GM12878 (cell line): Measurements from ENCODE around the gene EIF4EBP2. TPM values are rescaled to one million over a fixed set of nuclear protein-coding genes. Genes with fewer than 3 reads are reported as not detected.

Source experiments
- ATAC-seq: fragments of 200-7000 bp; cut with Tn5 transposase; 3 replicates; pipeline ENCODE4 v1.9.1; 2020; ENCODE audit warnings: mild to moderate bottlenecking, moderate library complexity
- BruUV-seq: library from RNA; stranded (reverse); fragments of 400-500 nt; replicated peaks from 2 replicates; lab custom pipeline; 2021; lab: Mats Ljungman, UMichigan
- CTCF ChIA-PET: fragments of 300-600 bp; sonication (Branson Sonifier 250); formaldehyde crosslinking; extraction: SDS; loops from one replicate; lab custom pipeline; 2021; ENCODE audit warnings: inconsistent platforms; lab: Yijun Ruan, JAX
- POLR2A ChIA-PET: fragments of 350-600 bp; formaldehyde crosslinking; extraction: SDS; loops from one replicate; lab custom pipeline; 2021; ENCODE audit warnings: inconsistent platforms; lab: Charles Lee
- RAD21 ChIA-PET: fragments of 300-600 bp; sonication (Branson Sonifier 250); formaldehyde crosslinking; loops from one replicate; lab custom pipeline; 2023; ENCODE audit warnings: antibody characterized with exemption; ENCODE audit not compliant: unreplicated experiment; lab: Charles Lee
- SMC1A ChIA-PET: fragments of 300-600 bp; sonication (Branson Sonifier 250); formaldehyde crosslinking; loops from one replicate; lab custom pipeline; 2023; ENCODE audit not compliant: unreplicated experiment, uncharacterized antibody; lab: Charles Lee
- DNase-seq: peaks from one replicate; pipeline ENCODE4 v3.0.0-alpha.2; 2011; ENCODE audit warnings: low read depth, low spot score
- FAIRE-seq: peaks from 3 replicates; lab custom pipeline; 2011; peaks lifted over from hg19 to GRCh38; lab: Jason Lieb, UNC
- H2AFZ ChIP-seq: 2 replicates; pipeline ENCODE4 v1.6.0; 2011; ENCODE audit warnings: low read depth, low read length, control low read depth; ENCODE audit not compliant: control insufficient read depth
- H3K27ac ChIP-seq: 2 replicates; pipeline ENCODE4 v1.5.1; 2011; ENCODE audit warnings: control low read depth; ENCODE audit not compliant: control insufficient read depth, insufficient read depth
- H3K27me3 ChIP-seq, 2 experiments: replicated peaks in 1 of 2; 2 replicates each; pipeline versions ENCODE4 v1.6.0 to v1.6.1; 2011; ENCODE audit warnings: low read length in 1 of 2; ENCODE audit not compliant: control insufficient read depth in 2 of 2, insufficient read depth in 2 of 2
- H3K36me3 ChIP-seq, 2 experiments: 2 replicates each; pipeline ENCODE4 v1.5.1; 2011; ENCODE audit warnings: low read length in 1 of 2; ENCODE audit not compliant: control insufficient read depth in 2 of 2, insufficient read depth in 2 of 2
- H3K4me1 ChIP-seq: 2 replicates; pipeline ENCODE4 v1.6.1; 2011; ENCODE audit warnings: mild to moderate bottlenecking, low read length, moderate library complexity, mixed read lengths; ENCODE audit not compliant: control insufficient read depth, insufficient read depth
- H3K4me2 ChIP-seq: 2 replicates; pipeline ENCODE4 v1.6.0; 2011; ENCODE audit warnings: control low read depth; ENCODE audit not compliant: control insufficient read depth, insufficient read depth
- H3K4me3 ChIP-seq: fragments of 200-600 bp; sonication (generic); 2 replicates; pipeline ENCODE4 v1.5.1; 2016
- H3K79me2 ChIP-seq: 2 replicates; pipeline ENCODE4 v1.6.0; 2011; ENCODE audit warnings: low read length; ENCODE audit not compliant: control insufficient read depth, insufficient read depth
- H3K9ac ChIP-seq: 2 replicates; pipeline ENCODE4 v1.8.0; 2011; ENCODE audit warnings: low read length, control low read depth, mixed read lengths; ENCODE audit not compliant: control insufficient read depth, insufficient read depth
- H3K9me3 ChIP-seq: replicated peaks from 3 replicates; pipeline ENCODE4 v1.5.1; 2011; ENCODE audit warnings: mild to moderate bottlenecking, low read length; ENCODE audit not compliant: control insufficient read depth, insufficient read depth
- H4K20me1 ChIP-seq: 2 replicates; pipeline ENCODE4 v1.6.0; 2011; ENCODE audit not compliant: control insufficient read depth, insufficient read depth
- ETV6 ChIP-seq, 2 experiments: fragments of 450-650 bp in 1 of 2; IDR thresholded peaks in 1 of 2; conservative IDR thresholded peaks in 1 of 2; 2 replicates each; pipeline ENCODE4 v1.6.1; 2014; ENCODE audit warnings: antibody characterized with exemption in 1 of 2, borderline replicate concordance in 1 of 2, low read depth in 1 of 2, mild to moderate bottlenecking in 1 of 2, moderate library complexity in 1 of 2
- JUND ChIP-seq: IDR thresholded peaks from 2 replicates; pipeline ENCODE4 v1.6.1; 2012; ENCODE audit warnings: low read depth, mild to moderate bottlenecking, low read length, improper control_type of control experiment, moderate library complexity
- PAX5 ChIP-seq: IDR thresholded peaks from 2 replicates; pipeline ENCODE4 v1.6.1; 2011; ENCODE audit warnings: low read depth, low read length, borderline replicate concordance
- RAD21 ChIP-seq: IDR thresholded peaks from 2 replicates; pipeline ENCODE4 v1.6.1; 2011; ENCODE audit warnings: mild to moderate bottlenecking, low read depth, low read length, moderate library complexity; ENCODE audit not compliant: insufficient read depth
- RB1 ChIP-seq: fragments of 450-650 bp; formaldehyde crosslinking; IDR thresholded peaks from 2 replicates; pipeline ENCODE4 v1.6.1; 2017; ENCODE audit warnings: mild to moderate bottlenecking, borderline replicate concordance
- SMC3 ChIP-seq: IDR thresholded peaks from 2 replicates; pipeline ENCODE4 v1.6.1; 2011; ENCODE audit warnings: low read length, improper control_type of control experiment, borderline replicate concordance
- STAT1 ChIP-seq: fragments of 450-650 bp; conservative IDR thresholded peaks from 2 replicates; pipeline ENCODE4 v1.6.1; 2014; ENCODE audit warnings: antibody characterized with exemption, mild to moderate bottlenecking
- ZNF274 ChIP-seq: IDR thresholded peaks from one replicate; pipeline ENCODE4 v1.8.0; 2011; ENCODE audit not compliant: insufficient read length, insufficient read depth
- ZNF622 ChIP-seq: fragments of 450-650 bp; IDR thresholded peaks from 2 replicates; pipeline ENCODE4 v1.6.1; 2017; ENCODE audit warnings: mild to moderate bottlenecking, inconsistent platforms
- ZZZ3 ChIP-seq: IDR thresholded peaks from 2 replicates; pipeline ENCODE4 v1.6.1; 2011; ENCODE audit warnings: low read depth; ENCODE audit not compliant: control insufficient read depth, insufficient read length
- WGBS: methylation state at CpG from one replicate; pipeline ENCODE4 v1.1.6; 2016; ENCODE audit warnings: low lambda C conversion rate; ENCODE audit not compliant: insufficient replicate concordance, insufficient coverage; ENCODE audit errors: missing lambda C conversion rate; 5-methylcytosine and 5-hydroxymethylcytosine counted together
- in situ Hi-C: fragments of 300-500 bp; cut with MboI; formaldehyde crosslinking; loops from 9 replicates; pipeline ENCODE4 v1.14.3; 2018; ENCODE audit warnings: mixed read lengths
- intact Hi-C: fragments of 100-400 bp; cut with micrococcal nuclease; formaldehyde crosslinking; loops from one replicate; pipeline ENCODE4 v1.14.2; 2022; ENCODE audit not compliant: unreplicated experiment
- polyA plus RNA-seq, 11 experiments: library from polyadenylated mRNA; depleted of rRNA in 4 of 11; unstranded in 6 of 11; stranded (reverse) in 5 of 11; fragments of >200 nt; fragmentation: Nextera tagmentation in 4 of 11; fragmentation: Illumina TruSeq in 1 of 11; extraction: Ambion mirVana in 4 of 11; extraction: Trizol in 1 of 11; gene quantifications; 1 replicate in 1 of 11; 2 replicates in 10 of 11; pipeline versions ENCODE4 v1.2.1 to v1.2.3, GENCODE V29; 2011 to 2016; ENCODE audit warnings: inconsistent platforms in 2 of 11, missing spikeins in 2 of 11, low read depth in 1 of 11
- total RNA-seq, 4 experiments: library from RNA; depleted of rRNA in 3 of 4; stranded (reverse); fragments of >200 nt in 3 of 4; fragmentation: Illumina TruSeq in 1 of 4; extraction: Trizol in 1 of 4; gene quantifications; 2 replicates each; pipeline versions ENCODE4 v1.2.1 to v1.2.3, GENCODE V29; 2013 to 2021
- TF ChIP-seq, protein P1 (sequence below): IDR thresholded peaks from 2 replicates; pipeline ENCODE4 v1.6.1; 2012; ENCODE audit warnings: mild to moderate bottlenecking, low read depth, low read length
- TF ChIP-seq, protein P2 (sequence below): fragments of 450-650 bp; IDR thresholded peaks from 2 replicates; pipeline ENCODE4 v1.6.1; 2017; ENCODE audit warnings: mild to moderate bottlenecking, low read depth, inconsistent platforms; ENCODE audit not compliant: poor library complexity, severe bottlenecking
- TF ChIP-seq, protein P3 (sequence below): fragments of 450-650 bp; IDR thresholded peaks from 2 replicates; pipeline ENCODE4 v1.6.1; 2018; ENCODE audit warnings: mild to moderate bottlenecking, low read depth, moderate library complexity; ENCODE audit not compliant: partially characterized antibody

Gene EIF4EBP2
- total and polyA plus RNA-seq, 10 of the 15 experiments (the other 5 are each of a cell fraction or from before 2014, with no cell fraction given): 14.4 to 51.3 (median 28.9) TPM

DNA sequence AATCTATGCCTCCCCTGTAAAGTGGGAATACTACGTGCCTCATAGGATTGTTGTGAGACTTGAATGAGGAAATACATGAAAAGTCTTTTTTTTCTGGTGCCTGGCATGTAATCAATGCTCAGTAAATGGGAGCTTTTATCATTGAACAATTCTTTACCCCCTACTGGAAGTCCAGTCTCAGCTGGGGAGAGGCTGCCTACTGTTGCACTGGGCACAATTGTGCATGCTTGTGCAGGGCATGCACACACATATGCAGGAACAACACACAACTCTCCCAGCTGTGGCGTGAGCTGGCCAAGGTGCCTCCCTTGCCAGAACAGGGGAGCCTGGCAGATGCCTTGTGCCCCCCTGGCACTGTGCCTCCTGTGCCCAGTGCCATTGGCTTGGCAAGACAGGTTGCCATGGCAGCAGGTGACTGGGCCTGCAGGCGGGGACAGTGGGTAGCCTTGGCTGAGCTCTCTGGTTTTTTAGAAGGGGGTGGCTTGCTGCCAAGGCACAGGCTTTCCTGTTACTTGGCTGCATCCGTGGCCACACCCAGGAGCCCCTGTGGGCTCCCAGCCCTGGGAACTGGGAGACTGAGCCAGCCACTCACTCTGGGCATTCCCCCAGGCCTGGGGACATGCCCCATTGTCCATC is 58.5 kb downstream of the EIF4EBP2 start (continued):
- TF ChIP-seq, protein P1, sequence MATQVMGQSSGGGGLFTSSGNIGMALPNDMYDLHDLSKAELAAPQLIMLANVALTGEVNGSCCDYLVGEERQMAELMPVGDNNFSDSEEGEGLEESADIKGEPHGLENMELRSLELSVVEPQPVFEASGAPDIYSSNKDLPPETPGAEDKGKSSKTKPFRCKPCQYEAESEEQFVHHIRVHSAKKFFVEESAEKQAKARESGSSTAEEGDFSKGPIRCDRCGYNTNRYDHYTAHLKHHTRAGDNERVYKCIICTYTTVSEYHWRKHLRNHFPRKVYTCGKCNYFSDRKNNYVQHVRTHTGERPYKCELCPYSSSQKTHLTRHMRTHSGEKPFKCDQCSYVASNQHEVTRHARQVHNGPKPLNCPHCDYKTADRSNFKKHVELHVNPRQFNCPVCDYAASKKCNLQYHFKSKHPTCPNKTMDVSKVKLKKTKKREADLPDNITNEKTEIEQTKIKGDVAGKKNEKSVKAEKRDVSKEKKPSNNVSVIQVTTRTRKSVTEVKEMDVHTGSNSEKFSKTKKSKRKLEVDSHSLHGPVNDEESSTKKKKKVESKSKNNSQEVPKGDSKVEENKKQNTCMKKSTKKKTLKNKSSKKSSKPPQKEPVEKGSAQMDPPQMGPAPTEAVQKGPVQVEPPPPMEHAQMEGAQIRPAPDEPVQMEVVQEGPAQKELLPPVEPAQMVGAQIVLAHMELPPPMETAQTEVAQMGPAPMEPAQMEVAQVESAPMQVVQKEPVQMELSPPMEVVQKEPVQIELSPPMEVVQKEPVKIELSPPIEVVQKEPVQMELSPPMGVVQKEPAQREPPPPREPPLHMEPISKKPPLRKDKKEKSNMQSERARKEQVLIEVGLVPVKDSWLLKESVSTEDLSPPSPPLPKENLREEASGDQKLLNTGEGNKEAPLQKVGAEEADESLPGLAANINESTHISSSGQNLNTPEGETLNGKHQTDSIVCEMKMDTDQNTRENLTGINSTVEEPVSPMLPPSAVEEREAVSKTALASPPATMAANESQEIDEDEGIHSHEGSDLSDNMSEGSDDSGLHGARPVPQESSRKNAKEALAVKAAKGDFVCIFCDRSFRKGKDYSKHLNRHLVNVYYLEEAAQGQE: no peak
- no peak for TF ChIP-seq SMC3
- TF ChIP-seq ZNF622: no peak
- TF ChIP-seq, protein P2, sequence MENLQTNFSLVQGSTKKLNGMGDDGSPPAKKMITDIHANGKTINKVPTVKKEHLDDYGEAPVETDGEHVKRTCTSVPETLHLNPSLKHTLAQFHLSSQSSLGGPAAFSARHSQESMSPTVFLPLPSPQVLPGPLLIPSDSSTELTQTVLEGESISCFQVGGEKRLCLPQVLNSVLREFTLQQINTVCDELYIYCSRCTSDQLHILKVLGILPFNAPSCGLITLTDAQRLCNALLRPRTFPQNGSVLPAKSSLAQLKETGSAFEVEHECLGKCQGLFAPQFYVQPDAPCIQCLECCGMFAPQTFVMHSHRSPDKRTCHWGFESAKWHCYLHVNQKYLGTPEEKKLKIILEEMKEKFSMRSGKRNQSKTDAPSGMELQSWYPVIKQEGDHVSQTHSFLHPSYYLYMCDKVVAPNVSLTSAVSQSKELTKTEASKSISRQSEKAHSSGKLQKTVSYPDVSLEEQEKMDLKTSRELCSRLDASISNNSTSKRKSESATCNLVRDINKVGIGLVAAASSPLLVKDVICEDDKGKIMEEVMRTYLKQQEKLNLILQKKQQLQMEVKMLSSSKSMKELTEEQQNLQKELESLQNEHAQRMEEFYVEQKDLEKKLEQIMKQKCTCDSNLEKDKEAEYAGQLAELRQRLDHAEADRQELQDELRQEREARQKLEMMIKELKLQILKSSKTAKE: no peak
- no peak for TF ChIP-seq PAX5

GRCh38 chr10:70465278-70465677 is 61.3 kb downstream of the EIF4EBP2 start:
- H3K9ac ChIP-seq: no peak overlapping the region
- no peaks in the 10 kb centered on the region for H3K9me3 ChIP-seq
- H3K27ac ChIP-seq: no peak overlapping the region
- in situ Hi-C loops: loop anchor here (10.0 kb wide), 1 partner anchor 420 kb away; the partner anchor contains the start of gene PCBD1
- no peak overlapping the region for H2AFZ ChIP-seq
- FAIRE-seq (no peak), DNase-seq (no peak), ATAC-seq (no peak)
- H3K27me3 ChIP-seq: no peaks in the 10 kb centered on the region; a peak in 1 of 4 replicates
- RAD21 ChIA-PET: interaction anchor here (1.5 kb wide), 2 partner anchors 29 to 295 kb away, joined by 3 to 4 read pairs; no protein-coding TSS in a partner anchor
- no peaks in the 10 kb centered on the region for H4K20me1 ChIP-seq
- no peaks in the 10 kb centered on the region for H3K79me2 ChIP-seq
- TF ChIP-seq ZNF274: no peak
- no peak for TF ChIP-seq ZZZ3
- TF ChIP-seq RB1: no peak
- TF ChIP-seq, protein P3, sequence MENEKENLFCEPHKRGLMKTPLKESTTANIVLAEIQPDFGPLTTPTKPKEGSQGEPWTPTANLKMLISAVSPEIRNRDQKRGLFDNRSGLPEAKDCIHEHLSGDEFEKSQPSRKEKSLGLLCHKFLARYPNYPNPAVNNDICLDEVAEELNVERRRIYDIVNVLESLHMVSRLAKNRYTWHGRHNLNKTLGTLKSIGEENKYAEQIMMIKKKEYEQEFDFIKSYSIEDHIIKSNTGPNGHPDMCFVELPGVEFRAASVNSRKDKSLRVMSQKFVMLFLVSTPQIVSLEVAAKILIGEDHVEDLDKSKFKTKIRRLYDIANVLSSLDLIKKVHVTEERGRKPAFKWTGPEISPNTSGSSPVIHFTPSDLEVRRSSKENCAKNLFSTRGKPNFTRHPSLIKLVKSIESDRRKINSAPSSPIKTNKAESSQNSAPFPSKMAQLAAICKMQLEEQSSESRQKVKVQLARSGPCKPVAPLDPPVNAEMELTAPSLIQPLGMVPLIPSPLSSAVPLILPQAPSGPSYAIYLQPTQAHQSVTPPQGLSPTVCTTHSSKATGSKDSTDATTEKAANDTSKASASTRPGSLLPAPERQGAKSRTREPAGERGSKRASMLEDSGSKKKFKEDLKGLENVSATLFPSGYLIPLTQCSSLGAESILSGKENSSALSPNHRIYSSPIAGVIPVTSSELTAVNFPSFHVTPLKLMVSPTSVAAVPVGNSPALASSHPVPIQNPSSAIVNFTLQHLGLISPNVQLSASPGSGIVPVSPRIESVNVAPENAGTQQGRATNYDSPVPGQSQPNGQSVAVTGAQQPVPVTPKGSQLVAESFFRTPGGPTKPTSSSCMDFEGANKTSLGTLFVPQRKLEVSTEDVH: no peak
- TF ChIP-seq STAT1: no peak
- TF ChIP-seq ETV6 (conservative IDR thresholded peaks at IDR 0.05 in 1 of 2, IDR thresholded peaks at IDR 0.05 in 1 of 2; ENCODE audit: borderline replicate concordance in 1 of 2, low read depth in 1 of 2): no peak
- TF ChIP-seq RAD21: no peak
- TF ChIP-seq JUND: no peak
- no peak overlapping the region for H3K4me2 ChIP-seq
- no peak overlapping the region for H3K4me3 ChIP-seq
- H3K36me3 ChIP-seq: no peaks in the 10 kb centered on the region
- H3K4me1 ChIP-seq: no peaks in the 10 kb centered on the region; the same call in 1 of the 2 replicates
- intact Hi-C loops: loop anchor here (10.0 kb wide), 1 partner anchor 420 kb away; the partner anchor contains the start of gene PCBD1
- no TSS peak for BruUV-seq
- POLR2A ChIA-PET: no interaction called here
- CTCF ChIA-PET: no interaction called here
- 71% methylated on average over 4 of the region's 4 CpGs for WGBS
- SMC1A ChIA-PET: interaction anchor here (1.2 to 1.9 kb wide), 2 partner anchors 71 to 78 kb away, joined by 4 read pairs; no protein-coding TSS in a partner anchor
